ENCODE data around the gene RGS12.

Gene RGS12

DNA sequence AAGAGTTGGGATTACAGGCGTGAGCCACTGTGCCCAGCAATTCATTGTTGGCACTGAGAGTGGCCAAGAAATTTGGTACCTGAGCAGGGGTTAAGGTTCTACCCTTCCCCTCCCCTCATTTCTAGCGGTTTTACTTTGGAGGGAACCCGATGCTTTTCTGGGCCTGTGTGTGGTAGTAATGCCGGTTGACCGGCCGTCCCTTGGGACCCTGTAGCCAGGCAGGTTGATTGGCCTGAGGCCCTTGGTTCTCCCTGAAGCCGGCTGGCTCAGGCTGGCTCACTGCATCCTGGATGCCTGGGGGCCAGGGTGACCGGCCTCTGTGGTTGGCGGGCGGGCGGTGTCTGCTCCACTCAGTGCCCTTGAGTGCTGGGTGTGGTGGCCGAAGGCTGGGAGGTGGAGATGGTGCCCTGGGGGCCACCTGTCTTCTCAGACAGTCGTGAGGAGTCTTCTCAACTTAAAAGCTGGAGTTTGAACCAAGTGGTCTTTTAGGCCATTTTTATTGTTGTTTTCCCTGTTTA lies 45.6 kb downstream of the RGS12 start:
- no peak for DNase-seq (ENCODE audit: insufficient read length, low spot score)
- FAIRE-seq = no peak
- TF ChIP-seq, protein P1, sequence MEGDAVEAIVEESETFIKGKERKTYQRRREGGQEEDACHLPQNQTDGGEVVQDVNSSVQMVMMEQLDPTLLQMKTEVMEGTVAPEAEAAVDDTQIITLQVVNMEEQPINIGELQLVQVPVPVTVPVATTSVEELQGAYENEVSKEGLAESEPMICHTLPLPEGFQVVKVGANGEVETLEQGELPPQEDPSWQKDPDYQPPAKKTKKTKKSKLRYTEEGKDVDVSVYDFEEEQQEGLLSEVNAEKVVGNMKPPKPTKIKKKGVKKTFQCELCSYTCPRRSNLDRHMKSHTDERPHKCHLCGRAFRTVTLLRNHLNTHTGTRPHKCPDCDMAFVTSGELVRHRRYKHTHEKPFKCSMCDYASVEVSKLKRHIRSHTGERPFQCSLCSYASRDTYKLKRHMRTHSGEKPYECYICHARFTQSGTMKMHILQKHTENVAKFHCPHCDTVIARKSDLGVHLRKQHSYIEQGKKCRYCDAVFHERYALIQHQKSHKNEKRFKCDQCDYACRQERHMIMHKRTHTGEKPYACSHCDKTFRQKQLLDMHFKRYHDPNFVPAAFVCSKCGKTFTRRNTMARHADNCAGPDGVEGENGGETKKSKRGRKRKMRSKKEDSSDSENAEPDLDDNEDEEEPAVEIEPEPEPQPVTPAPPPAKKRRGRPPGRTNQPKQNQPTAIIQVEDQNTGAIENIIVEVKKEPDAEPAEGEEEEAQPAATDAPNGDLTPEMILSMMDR (IDR thresholded peaks at IDR 0.05; ENCODE audit: insufficient read depth, missing control alignments) = no peak

DNA sequence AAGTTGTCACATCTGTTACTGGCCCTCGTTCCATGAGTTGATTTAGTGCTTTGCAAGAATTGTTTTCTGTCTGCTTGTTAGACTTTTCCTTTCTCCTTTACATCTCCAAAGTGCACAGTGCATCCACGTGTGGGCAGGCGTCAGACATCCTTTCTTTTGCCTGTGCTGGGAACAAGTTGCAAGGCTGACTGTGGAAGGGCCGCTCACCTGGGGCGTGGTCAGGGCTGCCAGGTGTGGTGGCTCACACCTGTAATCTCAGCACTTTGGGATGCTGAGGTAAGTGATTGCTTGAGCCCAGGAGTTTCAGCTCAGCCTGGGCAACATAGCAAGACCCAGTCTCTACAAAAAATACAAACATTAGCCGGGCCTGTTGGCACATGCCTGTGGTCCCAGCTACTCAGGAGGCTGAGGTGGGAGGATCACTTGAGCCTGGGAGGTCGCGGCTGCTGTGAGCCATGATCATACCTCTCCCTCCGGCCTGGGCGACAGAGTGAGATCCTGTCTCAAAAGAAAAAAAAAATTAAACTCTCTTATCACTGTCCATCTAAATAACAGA lies 46.2 kb downstream of the RGS12 start:
- FAIRE-seq (no peak), DNase-seq (ENCODE audit: insufficient read length, low spot score) (no peak)
- TF ChIP-seq, protein P1 (IDR thresholded peaks at IDR 0.05; ENCODE audit: insufficient read depth, missing control alignments) = no peak

DNA sequence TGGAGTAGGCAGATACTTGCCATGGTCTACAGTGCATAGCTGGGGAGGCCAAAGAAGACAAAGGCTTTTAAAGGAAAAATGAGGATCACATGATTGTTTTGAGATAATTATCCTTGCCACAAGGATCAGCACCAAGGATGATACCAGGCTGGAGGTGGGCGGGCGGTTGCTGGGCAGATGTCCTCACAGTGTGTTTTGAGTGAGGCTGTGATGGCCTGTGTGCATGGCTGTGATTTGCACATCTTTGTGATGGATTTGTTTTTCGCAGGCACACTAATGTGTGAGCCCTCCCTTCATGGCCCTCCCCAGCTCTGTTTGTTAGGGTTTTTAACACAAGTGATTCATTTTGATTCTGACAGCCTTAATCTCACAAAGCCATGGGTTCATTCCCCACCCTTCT lies 46.8 kb downstream of the RGS12 start:
- TF ChIP-seq, protein P1 (IDR thresholded peaks at IDR 0.05; ENCODE audit: insufficient read depth, missing control alignments) = no peak
- DNase-seq (ENCODE audit: insufficient read length, low spot score) = no peak
- FAIRE-seq = no peak

DNA sequence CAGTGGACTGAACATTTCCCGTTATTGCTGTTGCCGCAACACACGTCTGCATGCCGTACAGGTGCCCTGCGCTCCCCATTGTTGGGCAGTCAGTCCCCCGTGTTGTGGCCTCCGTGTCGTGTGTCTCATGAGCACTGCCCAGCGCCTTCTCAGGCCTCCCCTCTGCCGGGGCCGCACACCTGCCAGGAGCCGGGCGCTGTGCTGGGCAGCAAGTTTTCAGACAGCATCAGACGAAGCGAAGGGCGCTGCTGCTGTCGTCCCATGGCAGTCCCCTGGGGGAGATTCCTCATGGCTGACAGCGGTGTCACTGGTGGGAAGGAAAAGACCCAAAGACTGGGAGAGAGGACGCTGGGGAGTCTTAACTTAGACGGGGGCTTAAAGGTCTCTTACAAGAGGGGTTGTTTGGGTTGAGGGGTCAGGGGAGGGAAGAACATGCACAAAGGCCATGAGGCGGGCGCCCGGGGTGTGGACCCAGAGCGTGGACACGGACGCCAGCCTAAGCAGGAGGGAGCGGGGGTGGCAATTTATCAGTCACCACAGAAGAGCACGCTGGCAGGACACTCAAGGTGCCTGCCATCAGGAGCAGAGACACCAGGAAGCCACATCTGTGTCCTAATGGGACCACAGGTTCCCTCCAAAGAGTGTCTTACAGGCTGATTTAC lies 47.3 kb downstream of the RGS12 start:
- TF ChIP-seq, protein P1 (IDR thresholded peaks at IDR 0.05; ENCODE audit: insufficient read depth, missing control alignments) = no peak
- FAIRE-seq (no peak), DNase-seq (ENCODE audit: insufficient read length, low spot score) (no peak)

DNA sequence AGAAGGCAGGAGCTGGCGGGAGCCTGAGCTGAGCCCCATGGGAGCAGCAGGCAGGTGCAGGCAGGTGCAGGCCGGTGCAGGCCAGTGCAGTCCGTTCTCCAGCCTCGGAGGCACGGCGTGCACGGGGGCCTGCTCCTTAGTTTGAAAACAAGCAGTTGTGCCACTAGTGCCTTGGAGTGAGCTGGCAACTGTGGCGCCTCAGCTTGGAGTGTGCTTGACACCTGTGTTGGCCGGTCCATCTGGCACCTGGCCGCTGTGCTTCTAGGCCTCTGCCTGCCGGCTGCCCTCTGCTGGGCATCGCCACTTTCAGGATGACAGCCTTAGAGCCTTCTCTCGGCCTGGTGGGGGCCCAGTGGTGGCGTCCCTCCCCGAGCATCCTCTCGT lies 47.9 kb downstream of the RGS12 start:
- FAIRE-seq (no peak), DNase-seq (ENCODE audit: insufficient read length, low spot score) (no peak)
- TF ChIP-seq, protein P1 (IDR thresholded peaks at IDR 0.05; ENCODE audit: insufficient read depth, missing control alignments) = no peak

DNA sequence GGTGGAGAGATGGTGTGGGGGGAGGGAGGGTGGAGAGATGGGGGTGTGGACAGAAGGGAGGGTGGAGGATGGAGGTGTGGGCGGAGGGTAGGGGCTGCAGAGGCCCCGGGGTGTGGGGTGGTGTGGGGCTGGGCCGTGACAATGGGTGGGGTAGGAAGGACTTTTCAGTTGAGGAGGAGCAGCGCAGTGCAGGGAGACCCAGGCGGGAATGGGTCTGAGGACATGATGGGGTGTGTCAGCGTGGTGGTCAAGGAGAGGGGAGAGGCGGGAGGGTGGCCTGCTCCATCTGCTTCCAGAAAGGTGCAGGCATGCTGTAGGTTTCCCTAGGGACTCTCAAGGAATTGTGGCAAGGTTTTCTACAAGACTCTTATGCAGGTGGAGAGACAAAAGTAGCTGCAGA lies 48.9 kb downstream of the RGS12 start:
- FAIRE-seq (no peak), DNase-seq (ENCODE audit: insufficient read length, low spot score) (no peak)
- TF ChIP-seq, protein P1 (IDR thresholded peaks at IDR 0.05; ENCODE audit: insufficient read depth, missing control alignments) = no peak

DNA sequence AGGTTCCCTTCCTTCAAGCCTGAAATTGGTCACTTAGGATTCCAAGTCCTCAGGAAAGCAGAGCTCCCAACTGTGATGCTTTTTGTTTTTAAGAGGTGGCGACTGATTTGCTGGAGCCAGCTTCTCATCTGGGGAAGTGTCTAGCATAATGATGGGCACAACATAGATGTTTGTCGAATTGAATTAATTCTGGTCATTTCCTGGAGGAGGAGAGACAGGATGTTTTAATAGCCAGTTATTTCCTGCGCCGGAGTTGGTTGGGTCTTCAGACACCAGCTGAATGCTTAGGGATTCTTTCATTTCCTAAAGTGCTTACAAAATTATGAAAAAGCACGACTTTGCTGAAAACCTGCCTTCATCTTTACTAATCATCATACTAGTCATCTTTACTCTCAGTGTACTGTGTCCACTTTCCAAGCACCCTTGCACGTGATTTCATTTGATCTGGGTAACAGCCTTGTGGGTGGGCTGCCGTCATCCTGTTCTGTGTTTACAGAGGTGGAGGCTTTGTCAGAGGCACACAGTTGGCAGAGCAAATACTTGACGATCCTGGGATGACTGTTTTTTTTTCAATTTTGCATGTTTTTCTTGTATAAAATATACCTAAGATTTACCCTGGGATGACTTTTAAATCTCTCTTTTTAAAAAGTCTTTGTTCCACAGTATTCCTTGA lies 49.5 kb downstream of the RGS12 start:
- FAIRE-seq (no peak), DNase-seq (ENCODE audit: insufficient read length, low spot score) (no peak)
- TF ChIP-seq, protein P1 (IDR thresholded peaks at IDR 0.05; ENCODE audit: insufficient read depth, missing control alignments) = no peak
